Left renal pelvis (tissue), 4 donors: ENCODE results near the gene SLC6A16. TPM values are rescaled to one million over a fixed set of nuclear protein-coding genes. Genes with fewer than 3 reads are reported as not detected.
"Not testable (repeated sequence)": the region's sequence is repeated elsewhere in the genome, so short reads cannot be mapped to it uniquely, and the experiment has no call there.

Source experiments
- DNase-seq, 4 donors: peaks; one replicate each; pipeline ENCODE4 v3.0.0-alpha.2; 2013; ENCODE audit warnings: low read depth in 4 of 4, low spot score in 3 of 4
- polyA plus RNA-seq, 4 donors: library from polyadenylated mRNA; unstranded; fragments of 120-200 nt; gene quantifications; one replicate each; pipeline ENCODE4 v1.2.1, GENCODE V29; 2013; ENCODE audit not compliant: insufficient read length in 4 of 4

SLC6A16 gene
- polyA plus RNA-seq, 4 donors: 1.8 to 5.1 (median 2.6) TPM

DNA sequence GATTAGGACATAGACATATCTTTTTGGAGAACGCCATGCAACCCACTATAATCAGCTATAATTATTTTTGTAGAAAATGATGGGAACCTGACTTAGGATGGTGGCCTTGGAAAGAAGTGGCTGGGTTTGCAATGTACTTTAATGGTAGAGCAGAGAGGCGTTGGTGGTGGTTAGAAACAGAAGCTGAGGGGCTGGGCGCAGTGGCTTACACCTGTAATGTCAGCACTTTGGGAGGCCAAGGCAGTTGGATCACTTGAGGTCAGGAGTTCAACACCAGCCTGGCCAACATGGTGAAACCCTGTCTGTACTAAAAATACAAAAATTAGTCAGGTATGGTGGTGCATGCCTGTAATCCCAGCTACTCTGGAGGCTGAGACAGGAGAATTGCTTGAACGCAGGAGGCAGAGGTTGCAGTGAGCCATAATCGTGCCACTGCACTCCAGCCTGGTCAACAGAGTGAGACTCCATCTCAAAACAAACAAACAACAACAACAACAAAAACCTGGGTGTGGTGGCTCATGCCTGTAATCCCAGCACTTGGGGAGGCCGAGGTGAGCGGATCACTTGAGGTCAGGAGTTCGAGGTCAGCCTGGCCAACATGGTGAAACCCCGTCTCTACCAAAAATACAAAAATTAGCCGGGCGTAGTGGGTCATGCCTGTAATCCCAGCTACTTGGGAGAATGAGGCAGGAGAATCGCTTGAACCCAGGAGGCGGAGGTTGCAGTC, 7.9 kb upstream of the SLC6A16 start:
- DNase-seq: not testable (repeated sequence)

DNA sequence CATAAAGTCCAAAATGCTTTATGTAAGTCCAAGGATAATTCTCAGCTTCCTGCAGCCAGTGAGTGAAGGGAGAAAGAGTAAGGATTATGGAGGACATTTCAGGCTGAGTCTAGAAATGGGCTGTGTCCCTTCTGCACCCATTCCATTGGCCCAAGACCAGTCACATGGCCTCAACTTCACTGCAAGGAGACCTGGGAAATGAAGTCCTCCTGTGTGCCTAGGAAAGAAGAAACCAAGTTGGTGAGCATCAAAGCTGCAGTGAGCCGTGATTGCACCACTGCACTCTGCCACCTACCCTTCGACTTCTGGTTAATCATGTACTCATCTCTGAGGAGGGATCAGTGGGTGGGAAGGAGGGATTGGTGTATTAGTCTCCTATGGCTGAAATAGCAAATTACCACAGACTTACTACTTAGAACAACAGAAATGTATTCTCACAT, 6.6 kb upstream of the SLC6A16 start:
- DNase-seq: no peak

DNA sequence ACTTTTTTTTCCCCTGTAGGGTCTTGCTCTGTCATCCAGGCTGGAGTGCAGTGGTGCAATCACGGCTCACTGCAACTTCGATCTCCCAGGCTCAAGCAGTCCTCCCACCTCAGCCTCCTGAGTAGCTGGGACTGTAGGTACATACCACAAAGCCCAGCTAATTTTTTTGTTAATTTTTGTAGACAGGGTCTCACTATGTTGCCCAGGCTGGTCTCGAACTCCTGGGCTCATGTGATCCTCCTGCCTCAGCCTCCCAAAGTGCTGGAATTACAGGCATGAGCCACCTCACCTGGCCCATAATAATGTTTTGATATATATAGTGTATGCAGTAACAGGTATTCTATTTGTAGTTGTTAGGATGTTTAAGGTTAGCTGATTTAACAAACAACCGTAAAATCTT, 6.2 kb upstream of the SLC6A16 start:
- not testable (repeated sequence) for DNase-seq

DNA sequence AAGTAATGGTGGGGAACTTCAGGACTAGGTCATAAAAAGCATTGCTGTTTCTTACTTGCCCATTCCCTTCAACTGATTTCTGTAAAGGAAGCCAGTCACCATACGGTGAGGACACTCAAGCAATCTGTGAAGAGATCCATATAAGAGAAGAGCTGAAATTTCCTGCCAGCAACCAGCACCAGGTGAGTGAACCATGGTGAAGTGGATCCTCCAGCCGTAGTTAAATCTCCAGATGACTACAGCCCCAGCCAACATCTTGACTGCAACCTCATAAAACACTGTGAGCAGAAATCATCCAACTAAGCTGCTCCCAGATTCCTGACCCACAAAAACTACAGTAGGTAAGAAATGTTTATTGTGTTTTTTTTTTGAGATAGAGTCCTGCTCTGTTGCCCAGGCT, 3.8 kb upstream of the SLC6A16 start:
- no peak for DNase-seq

DNA sequence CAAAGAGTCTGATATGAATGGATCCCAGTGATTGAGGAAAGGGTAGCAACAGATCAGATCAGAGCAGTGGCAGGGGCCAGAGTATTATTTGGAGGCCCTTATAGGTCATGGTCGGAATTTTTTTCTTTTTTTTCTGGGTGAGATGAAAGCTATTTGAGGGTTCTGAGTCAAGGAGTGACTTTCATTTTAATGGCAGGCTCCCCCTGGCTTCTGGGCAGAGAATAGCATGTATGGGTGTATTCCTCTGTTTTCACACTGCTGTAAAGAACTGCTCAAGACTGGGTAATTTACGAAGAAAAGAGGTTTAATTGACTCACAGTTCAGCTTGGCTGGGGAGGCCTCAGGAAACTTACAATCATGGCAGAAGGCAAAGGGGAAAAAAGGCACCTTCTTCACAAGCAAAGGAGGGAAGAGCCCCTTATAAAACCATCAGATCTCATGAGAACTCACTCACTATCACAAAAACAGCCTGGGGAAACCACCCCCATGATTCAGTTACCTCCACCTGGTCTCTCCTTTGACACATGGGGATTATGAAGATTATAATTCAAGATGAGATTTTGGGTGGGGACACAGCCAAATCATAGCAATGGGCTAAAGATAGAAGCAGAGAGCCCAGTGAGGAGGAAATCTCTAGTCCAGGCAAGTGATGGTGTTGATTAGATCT, 3.0 kb upstream of the SLC6A16 start:
- DNase-seq: no peak

DNA sequence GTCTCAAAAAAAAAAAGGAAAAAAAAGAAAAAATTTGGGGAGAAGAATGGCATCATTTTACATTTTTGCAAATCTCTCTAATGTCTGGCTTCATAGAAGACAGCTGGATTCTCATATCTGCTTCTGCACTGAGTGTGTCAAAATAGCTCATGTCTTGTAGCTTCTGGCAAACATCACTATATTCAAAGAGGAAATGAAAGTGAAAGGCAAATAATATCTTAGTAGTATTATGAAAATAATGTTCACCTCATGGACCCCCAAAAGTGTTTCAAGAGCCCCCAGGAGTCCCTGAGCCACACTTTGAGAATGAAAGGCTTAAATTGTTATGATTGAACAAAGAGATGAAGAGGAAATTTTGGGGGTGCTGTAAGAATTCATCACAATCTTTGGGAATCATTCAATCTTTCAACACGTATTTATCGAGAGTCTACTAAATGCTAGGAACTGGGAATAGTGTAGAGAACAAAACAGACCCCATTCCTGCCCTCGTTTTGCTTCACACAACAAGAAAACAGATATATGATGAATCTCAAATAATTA, 1.2 kb upstream of the SLC6A16 start:
- no peak for DNase-seq

DNA sequence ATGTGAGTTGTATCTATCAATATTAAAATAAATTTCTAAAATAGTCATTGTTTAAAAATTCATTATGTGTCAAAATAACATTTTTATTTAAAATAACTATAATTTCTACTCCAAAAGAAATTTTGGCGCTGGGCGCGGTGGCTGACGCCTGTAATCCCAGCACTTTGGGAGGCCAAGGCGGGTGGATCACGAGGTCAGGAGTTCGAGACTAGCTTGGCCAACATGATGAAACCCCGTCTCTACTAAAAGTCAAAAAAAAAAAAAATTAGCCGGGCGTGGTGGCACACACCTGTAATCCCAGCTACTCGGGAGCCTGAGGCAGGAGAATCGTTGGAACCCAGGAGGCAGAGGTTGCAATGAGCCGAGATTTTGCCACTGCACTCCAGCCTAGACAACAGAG, 765 bp upstream of the SLC6A16 start:
- DNase-seq: not testable (repeated sequence)

DNA sequence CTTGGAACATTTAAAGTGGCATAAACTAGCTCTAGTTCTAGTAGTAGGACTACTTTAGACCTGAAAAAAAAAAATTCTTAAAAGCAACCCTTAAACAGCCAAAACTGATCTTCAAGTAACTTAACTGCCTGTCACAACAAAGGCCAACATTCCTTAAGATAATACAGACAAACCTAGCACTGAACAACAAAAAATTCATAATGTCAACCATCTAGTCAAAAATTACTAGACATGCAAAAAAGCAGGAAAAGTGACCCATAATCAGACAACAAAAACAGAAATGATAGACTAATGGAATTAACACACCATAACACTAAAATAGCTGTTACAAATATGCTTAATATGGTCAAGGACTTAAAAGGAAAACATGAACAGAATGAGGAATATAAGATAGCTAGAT, 6.7 kb downstream of the SLC6A16 start:
- DNase-seq: no peak

DNA sequence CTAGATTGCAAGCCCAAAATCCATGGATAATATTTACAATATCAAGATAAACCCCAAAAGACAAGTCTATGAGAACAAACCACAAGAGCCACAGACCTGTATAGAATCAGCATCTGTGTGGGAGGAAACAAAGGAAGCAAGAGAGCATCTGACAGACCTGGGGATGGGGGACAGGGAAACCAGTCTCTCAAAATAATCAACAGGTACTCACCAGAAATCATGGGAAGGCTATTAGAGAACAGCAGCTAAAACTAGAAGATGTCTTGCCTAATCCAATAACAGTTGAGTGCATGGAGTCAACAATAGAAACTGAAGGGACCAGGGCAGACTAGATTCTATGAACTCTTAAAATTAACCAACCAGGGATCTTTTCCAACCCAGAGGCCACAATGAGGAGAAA, 8.7 kb downstream of the SLC6A16 start:
- no peak for DNase-seq

DNA sequence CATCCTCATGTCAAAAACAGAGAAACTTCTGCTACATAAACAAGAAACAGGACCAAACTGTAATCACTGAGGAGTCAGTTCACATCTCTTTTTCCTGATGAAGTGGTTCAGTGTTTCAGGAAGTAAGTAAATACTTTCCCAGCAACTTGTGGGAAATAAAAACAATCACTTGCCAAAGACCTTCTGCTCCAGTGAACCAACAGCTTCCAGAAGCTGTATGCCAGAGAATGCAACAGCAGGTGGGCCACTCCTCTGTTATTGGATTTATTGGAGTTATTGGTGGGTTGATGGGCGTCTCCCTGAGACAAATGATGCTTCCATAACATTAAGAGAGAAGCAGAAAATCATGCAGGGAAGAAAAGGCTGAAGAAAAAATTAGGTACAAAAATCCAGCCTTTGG, 9.9 kb downstream of the SLC6A16 start:
- no peak for DNase-seq

DNA sequence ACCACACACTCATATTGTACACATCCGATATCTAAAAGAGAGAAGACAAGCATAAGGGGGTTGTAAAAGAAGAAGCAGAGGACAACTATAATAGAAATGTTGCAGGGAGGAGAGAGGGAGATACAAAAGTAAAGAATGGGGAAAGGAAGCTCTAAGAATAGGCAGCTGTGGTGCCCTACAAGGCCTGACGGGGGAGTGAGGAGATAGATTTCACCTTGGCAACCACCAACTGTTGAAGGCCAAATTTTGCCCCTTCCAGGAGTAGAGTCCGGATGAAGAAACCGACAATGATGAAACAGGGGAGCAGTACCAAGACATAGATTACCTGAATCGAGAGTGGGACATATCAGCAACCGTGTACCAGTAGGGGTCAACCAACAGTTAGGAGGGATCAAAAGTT, 15.9 kb downstream of the SLC6A16 start:
- DNase-seq: no peak

DNA sequence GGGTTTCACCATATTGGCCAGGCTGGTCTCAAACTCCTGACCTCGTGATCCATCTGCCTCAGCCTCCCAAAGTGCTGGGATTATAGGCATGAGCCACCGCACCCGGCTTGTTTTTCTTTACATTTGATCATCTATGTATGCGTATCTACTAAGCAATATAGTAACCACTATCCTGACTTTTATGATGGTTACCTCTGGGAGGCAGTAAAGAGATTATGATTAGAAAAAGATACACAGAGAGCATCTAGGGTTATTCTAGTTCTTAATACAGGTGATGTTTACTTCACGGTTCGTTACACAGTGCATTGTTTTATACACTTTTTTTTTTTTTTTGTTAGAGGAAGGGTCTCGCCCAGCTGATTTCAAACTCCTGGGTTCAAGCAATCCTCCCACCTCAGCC, 18.3 kb downstream of the SLC6A16 start:
- DNase-seq: not testable (repeated sequence)

DNA sequence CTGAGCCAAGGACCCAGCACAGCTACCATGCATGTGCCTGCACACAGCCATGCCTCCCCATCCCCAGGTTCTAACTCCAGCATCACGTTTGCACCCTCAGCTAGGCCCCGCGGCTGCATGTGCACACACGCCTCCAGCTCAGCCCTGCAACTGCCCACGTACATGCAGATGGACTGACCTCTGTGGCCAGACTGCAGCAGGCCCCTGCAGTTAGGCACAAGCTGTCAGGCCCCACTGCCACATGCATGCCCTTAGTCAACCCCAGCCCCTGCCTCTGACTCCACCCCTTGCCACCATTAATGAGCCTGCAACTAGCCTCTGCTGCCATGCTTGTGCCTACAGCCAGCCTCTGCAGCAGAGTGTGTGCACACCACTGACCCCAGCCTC, 23.1 kb downstream of the SLC6A16 start:
- no peak for DNase-seq

DNA sequence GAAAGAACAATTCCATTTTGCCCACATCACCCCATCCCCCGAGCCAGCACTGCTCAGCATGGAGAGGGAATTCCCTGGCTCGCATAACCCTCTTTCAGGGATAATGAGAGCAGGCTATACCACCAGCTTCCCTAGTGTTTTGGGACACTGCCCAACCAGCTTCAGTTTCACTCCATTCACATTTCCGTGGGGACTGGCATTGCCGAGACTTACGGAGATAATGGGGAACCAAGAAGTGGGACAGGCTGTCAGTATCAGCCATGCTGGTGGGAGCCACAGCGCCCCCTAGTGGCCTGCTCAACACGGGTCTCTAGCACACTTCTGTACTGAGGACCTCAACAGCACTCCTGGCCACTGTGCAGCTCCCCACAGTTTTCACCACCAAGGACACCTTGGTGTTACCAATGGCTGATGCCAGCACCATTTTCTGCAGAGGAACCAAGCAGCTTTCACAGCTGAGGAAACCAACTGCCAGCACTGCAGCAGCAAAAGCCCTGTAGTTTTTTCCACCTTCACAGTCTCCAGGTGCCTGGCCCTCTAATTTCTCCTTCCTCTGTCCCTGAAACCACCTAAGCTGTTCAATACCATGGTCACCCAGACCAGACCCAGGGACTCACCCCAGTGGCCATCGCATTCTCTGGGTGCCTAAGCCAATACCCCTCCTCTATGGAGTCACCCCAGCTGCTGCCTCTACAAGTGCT, 23.7 kb downstream of the SLC6A16 start:
- DNase-seq: peak; percentile 4 to 24 (median 14)

DNA sequence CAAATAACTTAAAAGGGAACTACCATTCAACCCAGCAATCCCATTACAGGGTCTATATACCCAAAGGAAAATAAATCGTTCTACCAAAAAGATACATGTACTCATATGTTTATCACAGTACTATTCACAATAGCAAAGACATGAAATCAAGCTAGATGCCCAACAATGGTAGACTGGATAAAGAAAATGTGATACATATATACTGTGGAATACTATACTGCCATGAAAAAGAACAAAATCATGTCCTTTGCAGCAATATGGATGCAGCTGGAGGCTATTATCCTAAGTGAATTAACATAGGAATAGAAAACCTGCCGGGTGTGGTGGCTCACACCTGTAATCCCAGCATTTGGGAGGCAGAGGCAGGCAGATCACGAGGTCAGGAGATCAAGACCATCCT, 26.3 kb downstream of the SLC6A16 start:
- not testable (repeated sequence) for DNase-seq

DNA sequence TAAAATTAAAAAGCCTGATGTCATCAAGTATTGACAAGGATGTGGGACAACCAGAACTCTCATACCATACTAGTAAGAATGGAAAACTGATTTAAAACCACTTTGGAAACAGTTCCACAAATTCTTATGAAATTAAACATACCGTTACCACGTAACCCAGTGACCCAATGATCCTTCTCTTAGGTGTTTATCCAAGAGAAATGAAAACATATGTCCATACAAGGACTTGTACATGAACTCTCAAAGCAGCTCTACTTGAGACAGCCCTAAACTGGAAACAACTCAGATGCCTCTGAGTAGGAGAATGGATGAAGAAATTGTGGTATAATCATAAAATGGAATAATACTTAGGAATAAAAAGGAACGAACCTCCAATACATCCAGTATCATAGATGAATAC, 27.6 kb downstream of the SLC6A16 start:
- DNase-seq: no peak

DNA sequence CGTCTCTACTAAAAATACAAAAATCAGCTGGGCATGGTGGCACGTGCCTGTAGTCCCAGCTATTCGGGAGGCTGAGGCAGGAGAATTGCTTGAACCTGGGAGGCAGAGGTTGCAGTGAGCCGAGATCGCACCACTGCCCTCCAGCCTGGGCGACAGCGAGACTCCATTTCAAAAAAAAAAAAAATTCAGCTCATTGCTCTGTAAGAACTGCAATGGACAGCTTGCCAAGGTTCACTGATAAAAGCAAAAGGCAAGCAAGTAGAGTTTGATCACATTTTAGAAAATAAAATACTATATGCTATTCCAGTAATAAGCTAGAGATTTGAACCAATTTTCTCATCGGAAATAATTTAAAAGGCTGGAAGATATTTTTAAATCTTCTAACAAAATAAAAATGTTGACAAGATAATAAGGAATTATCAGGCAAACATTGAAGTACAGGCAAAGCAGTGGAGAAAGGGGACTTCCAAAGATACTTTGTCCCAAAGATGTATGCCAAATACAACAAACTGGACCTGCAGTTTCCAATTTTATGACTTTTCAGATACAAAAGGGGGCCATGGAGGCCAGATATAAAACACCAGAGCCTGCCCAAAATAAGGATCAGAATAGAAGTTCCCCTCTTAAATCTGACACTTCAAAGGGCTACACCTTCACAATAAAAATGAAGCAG, 29.6 kb downstream of the SLC6A16 start:
- no peak for DNase-seq

DNA sequence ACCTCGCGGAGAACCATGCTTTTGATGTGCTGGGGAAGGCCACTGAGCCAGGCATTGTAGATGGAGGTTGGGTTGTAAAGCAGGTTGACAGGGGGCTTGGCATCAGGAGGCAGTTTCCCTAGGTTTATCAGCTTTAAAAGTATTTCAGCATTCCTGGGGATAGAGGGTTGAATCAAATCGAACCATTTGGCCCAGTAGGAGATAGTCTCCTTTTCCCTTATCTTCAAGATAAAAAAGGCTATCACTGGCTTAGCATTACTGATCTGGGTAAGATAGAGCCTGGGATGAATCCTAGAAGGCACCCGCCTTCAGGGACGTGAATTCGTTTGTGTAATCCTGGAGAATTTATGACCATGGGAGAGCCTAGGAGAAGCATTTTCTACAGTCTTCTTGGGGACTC, 30.6 kb downstream of the SLC6A16 start:
- no peak for DNase-seq

DNA sequence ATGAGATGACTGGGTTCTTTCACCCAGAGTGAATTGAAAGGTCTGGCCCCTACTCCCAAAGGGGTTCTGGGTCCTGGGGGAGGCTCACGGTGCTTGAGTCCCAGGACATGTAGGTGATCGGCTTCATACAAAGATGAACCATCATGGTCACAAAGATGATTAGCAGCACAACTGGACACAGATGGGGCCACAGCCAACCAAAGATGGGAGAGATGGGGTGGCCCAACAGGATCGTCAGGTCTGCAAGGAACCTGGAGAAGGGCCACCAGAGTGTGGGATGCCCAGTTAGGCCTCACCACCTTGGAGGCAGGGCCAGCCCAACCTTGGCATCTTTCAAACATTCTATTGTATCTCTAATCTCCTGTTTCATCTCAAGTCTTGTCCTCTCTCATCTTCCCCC, 34.5 kb downstream of the SLC6A16 start:
- DNase-seq: no peak

DNA sequence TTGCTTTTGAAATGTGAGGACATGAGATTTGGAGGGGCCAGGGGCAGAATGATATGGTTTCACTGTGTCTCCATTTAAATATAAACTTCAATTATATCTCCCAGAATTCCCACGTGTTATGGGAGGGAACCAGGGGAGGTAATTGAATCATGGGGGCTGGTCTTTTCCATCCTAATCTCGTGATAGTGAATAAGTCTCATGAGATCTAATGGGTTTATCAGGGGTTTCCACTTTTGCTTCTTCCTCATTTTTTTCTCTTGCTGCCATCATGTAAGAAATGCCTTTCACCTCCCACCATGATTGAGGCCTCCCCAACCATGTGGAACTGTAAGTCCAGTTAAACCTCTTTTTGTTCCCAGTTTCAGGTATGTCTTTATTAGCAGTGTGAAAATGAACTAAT, 35.7 kb downstream of the SLC6A16 start:
- not testable (repeated sequence) for DNase-seq

DNA sequence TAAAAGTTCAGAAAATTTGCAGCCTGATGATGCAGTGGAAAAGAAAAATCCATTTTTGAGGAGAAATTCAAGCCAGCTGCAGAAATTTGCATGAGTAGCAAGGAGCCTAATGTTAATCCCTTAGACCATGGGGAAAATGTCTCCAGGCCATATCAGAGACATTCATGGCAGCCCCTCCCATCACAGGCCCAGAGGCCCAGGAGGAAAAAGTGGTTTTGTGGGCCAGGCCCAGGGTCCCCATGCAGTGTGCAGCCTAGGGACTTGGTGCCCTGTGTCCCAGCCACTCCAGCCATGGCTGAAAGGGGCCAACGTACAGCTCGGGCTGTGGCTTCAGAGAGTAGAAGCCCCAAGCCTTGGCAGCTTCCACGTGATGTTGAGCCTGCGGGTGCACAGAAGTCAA, 36.8 kb downstream of the SLC6A16 start:
- not testable (repeated sequence) for DNase-seq
